ENCODE measurements around the gene TMEM30A.

TMEM30A gene

GRCh38 chr6:75213112-75213511, 71.5 kb downstream of the TMEM30A start:
- 0% methylated on average over 1 of the region's 1 CpG for WGBS
- peaks cover 19% of the 10 kb centered on the region for H3K27me3 ChIP-seq (ENCODE audit: insufficient read depth, low read length)
- H3K4me3 ChIP-seq (ENCODE audit: low read length), result no peak overlapping the region
- H3K9ac ChIP-seq (ENCODE audit: low read depth, low read length), result no peak overlapping the region
- peak overlapping the region; percentile 47; the same call in 1 of the 2 replicates for H3K27ac ChIP-seq (ENCODE audit: low read depth, low read length)
- peaks cover 34% of the 10 kb centered on the region for H3K4me1 ChIP-seq (ENCODE audit: insufficient read depth, low read length)
- no peaks in the 10 kb centered on the region for H3K9me3 ChIP-seq (ENCODE audit: insufficient read depth, low read depth, low read length)
- H3K36me3 ChIP-seq (ENCODE audit: insufficient read depth, low read length), result no peaks in the 10 kb centered on the region

GRCh38 chr6:75211920-75212590, 72.5 kb downstream of the TMEM30A start:
- Histone ChIP-seq H3K9me3 (ENCODE audit: insufficient read depth, low read depth, low read length) (no peaks in the 10 kb centered on the region), H3K4me3 (ENCODE audit: low read length) (no peak overlapping the region), H3K9ac (ENCODE audit: low read depth, low read length) (no peak overlapping the region), H3K27me3 (ENCODE audit: insufficient read depth, low read length) (peaks cover 29% of the 10 kb centered on the region), H3K4me1 (ENCODE audit: insufficient read depth, low read length) (peaks cover 34% of the 10 kb centered on the region), H3K36me3 (ENCODE audit: insufficient read depth, low read length) (no peaks in the 10 kb centered on the region), H3K27ac (ENCODE audit: low read depth, low read length) (peak overlapping the region; percentile 8; the same call in 1 of the 2 replicates)
- 46% methylated on average over 3 of the region's 3 CpGs for WGBS

GRCh38 chr6:75210885-75211739, 73.5 kb downstream of the TMEM30A start:
- H3K27me3 ChIP-seq (ENCODE audit: insufficient read depth, low read length), result peaks cover 39% of the 10 kb centered on the region
- H3K27ac ChIP-seq (ENCODE audit: low read depth, low read length), result no peak overlapping the region
- no peaks in the 10 kb centered on the region for H3K36me3 ChIP-seq (ENCODE audit: insufficient read depth, low read length)
- no peak overlapping the region for H3K9ac ChIP-seq (ENCODE audit: low read depth, low read length)
- H3K4me1 ChIP-seq (ENCODE audit: insufficient read depth, low read length), result peaks cover 34% of the 10 kb centered on the region
- H3K4me3 ChIP-seq (ENCODE audit: low read length), result no peak overlapping the region
- no peaks in the 10 kb centered on the region for H3K9me3 ChIP-seq (ENCODE audit: insufficient read depth, low read depth, low read length)
- WGBS, result 53% methylated on average over 7 of the region's 10 CpGs

GRCh38 chr6:75209184-75209723, 75.3 kb downstream of the TMEM30A start:
- peaks cover 57% of the 10 kb centered on the region for H3K27me3 ChIP-seq (ENCODE audit: insufficient read depth, low read length)

GRCh38 chr6:75208298-75209183, 76.1 kb downstream of the TMEM30A start:
- Histone ChIP-seq H3K36me3 (ENCODE audit: insufficient read depth, low read length) (no peaks in the 10 kb centered on the region), H3K4me3 (ENCODE audit: low read length) (peak overlapping the region; percentile 69), H3K9ac (ENCODE audit: low read depth, low read length) (no peak overlapping the region), H3K27me3 (ENCODE audit: insufficient read depth, low read length) (peaks cover 65% of the 10 kb centered on the region), H3K27ac (ENCODE audit: low read depth, low read length) (no peak overlapping the region), H3K9me3 (ENCODE audit: insufficient read depth, low read depth, low read length) (no peaks in the 10 kb centered on the region), H3K4me1 (ENCODE audit: insufficient read depth, low read length) (peaks cover 36% of the 10 kb centered on the region)
- WGBS, result 6% methylated on average over 32 of the region's 33 CpGs

More at GRCh38 chr6:75209184-75209723, 75.3 kb downstream of the TMEM30A start:
- H3K27ac ChIP-seq (ENCODE audit: low read depth, low read length), result no peak overlapping the region
- H3K4me3 ChIP-seq (ENCODE audit: low read length), result no peak overlapping the region
- WGBS, result 48% methylated on average over 7 of the region's 7 CpGs
- H3K36me3 ChIP-seq (ENCODE audit: insufficient read depth, low read length), result no peaks in the 10 kb centered on the region
- peaks cover 40% of the 10 kb centered on the region for H3K4me1 ChIP-seq (ENCODE audit: insufficient read depth, low read length)
- no peak overlapping the region for H3K9ac ChIP-seq (ENCODE audit: low read depth, low read length)
- no peaks in the 10 kb centered on the region for H3K9me3 ChIP-seq (ENCODE audit: insufficient read depth, low read depth, low read length)

- H3K36me3 ChIP-seq (ENCODE audit: insufficient read depth, low read length), result no peaks in the 10 kb centered on the region
- H3K9me3 ChIP-seq (ENCODE audit: insufficient read depth, low read depth, low read length), result no peaks in the 10 kb centered on the region
- WGBS, result 1% methylated on average over 35 of the region's 35 CpGs
- H3K4me3 ChIP-seq (ENCODE audit: low read length), result peak overlapping the region; percentile 69
- H3K9ac ChIP-seq (ENCODE audit: low read depth, low read length), result no peak overlapping the region
- H3K27me3 ChIP-seq (ENCODE audit: insufficient read depth, low read length), result peaks cover 82% of the 10 kb centered on the region
- H3K4me1 ChIP-seq (ENCODE audit: insufficient read depth, low read length), result peaks cover 22% of the 10 kb centered on the region; the same call in 1 of the 2 replicates
- H3K27ac ChIP-seq (ENCODE audit: low read depth, low read length), result no peak overlapping the region
Observed at GRCh38 chr6:75206576-75207342, 77.8 kb downstream of the TMEM30A start.

- peak within 1 kb of the TSS; percentile 57; the same call in 1 of the 2 replicates for H3K9ac ChIP-seq (ENCODE audit: low read depth, low read length)
- peak within 1 kb of the TSS; percentile 69 for H3K4me3 ChIP-seq (ENCODE audit: low read length)
- under 1% methylated on average over 64 of the region's 64 CpGs for WGBS
- no peak within 1 kb of the TSS for H3K27ac ChIP-seq (ENCODE audit: low read depth, low read length)
- H3K9me3 ChIP-seq (ENCODE audit: insufficient read depth, low read depth, low read length), result no peaks in the 10 kb centered on the region
- peaks cover 90% of the 10 kb centered on the region for H3K27me3 ChIP-seq (ENCODE audit: insufficient read depth, low read length)
- H3K4me1 ChIP-seq (ENCODE audit: insufficient read depth, low read length), result peaks cover 20% of the 10 kb centered on the region; the same call in 1 of the 2 replicates
- H3K36me3 ChIP-seq (ENCODE audit: insufficient read depth, low read length), result no peaks in the 10 kb centered on the region
Observed at GRCh38 chr6:75205776-75206575, 78.6 kb downstream of the TMEM30A start, which contains the start of gene COL12A1. Gene COL12A1 (minus strand): TSS chr6:75206053. CDS start chr6:75202792, 3,261 bp downstream.

GRCh38 chr6:75204959-75205775, 79.4 kb downstream of the TMEM30A start:
- peaks cover 20% of the 10 kb centered on the region; the same call in 1 of the 2 replicates for H3K4me1 ChIP-seq (ENCODE audit: insufficient read depth, low read length)
- peak overlapping the region; percentile 57; the same call in 1 of the 2 replicates for H3K9ac ChIP-seq (ENCODE audit: low read depth, low read length)
- WGBS, result under 1% methylated on average over 47 of the region's 47 CpGs
- no peak overlapping the region for H3K27ac ChIP-seq (ENCODE audit: low read depth, low read length)
- H3K9me3 ChIP-seq (ENCODE audit: insufficient read depth, low read depth, low read length), result no peaks in the 10 kb centered on the region
- H3K36me3 ChIP-seq (ENCODE audit: insufficient read depth, low read length), result no peaks in the 10 kb centered on the region
- peak overlapping the region; percentile 69 for H3K4me3 ChIP-seq (ENCODE audit: low read length)
- H3K27me3 ChIP-seq (ENCODE audit: insufficient read depth, low read length), result peaks cover 97% of the 10 kb centered on the region
